Measurements from ENCODE around the gene ITPRIPL2.

Gene ITPRIPL2

GRCh38 chr16:19123535-19124178 is 9.9 kb downstream of the ITPRIPL2 start:
- no peaks in the 10 kb centered on the region for H3K36me3 ChIP-seq (ENCODE audit: control insufficient read depth, insufficient read depth, low read length)
- H3K4me3 ChIP-seq (ENCODE audit: insufficient read depth, low read depth, low read length, poor library complexity, severe bottlenecking) = no peak overlapping the region
- no peaks in the 10 kb centered on the region for H3K27me3 ChIP-seq (replicated peaks; ENCODE audit: control insufficient read depth, insufficient read depth, low read length, poor library complexity, severe bottlenecking)
- no peaks in the 10 kb centered on the region for H3K9me3 ChIP-seq (ENCODE audit: control insufficient read depth, low read length)
- no peak for DNase-seq
- H3K27ac ChIP-seq (ENCODE audit: insufficient read depth, low read length, poor library complexity, severe bottlenecking) = no peak overlapping the region
- no peaks in the 10 kb centered on the region for H3K4me1 ChIP-seq (ENCODE audit: control insufficient read depth, insufficient read depth, low read length, poor library complexity, severe bottlenecking)

- Histone ChIP-seq H3K27me3 (replicated peaks; ENCODE audit: control insufficient read depth, insufficient read depth, low read length, poor library complexity, severe bottlenecking) (no peaks in the 10 kb centered on the region), H3K27ac (ENCODE audit: insufficient read depth, low read length, poor library complexity, severe bottlenecking) (no peak overlapping the region), H3K4me3 (ENCODE audit: insufficient read depth, low read depth, low read length, poor library complexity, severe bottlenecking) (no peak overlapping the region), H3K36me3 (ENCODE audit: control insufficient read depth, insufficient read depth, low read length) (no peaks in the 10 kb centered on the region), H3K4me1 (ENCODE audit: control insufficient read depth, insufficient read depth, low read length, poor library complexity, severe bottlenecking) (no peaks in the 10 kb centered on the region), H3K9me3 (ENCODE audit: control insufficient read depth, low read length) (no peaks in the 10 kb centered on the region)
- no peak for DNase-seq
Measured at GRCh38 chr16:19126300-19126699, 12.5 kb downstream of the ITPRIPL2 start.

GRCh38 chr16:19127205-19127604 is 13.4 kb downstream of the ITPRIPL2 start:
- Histone ChIP-seq H3K4me3 (ENCODE audit: insufficient read depth, low read depth, low read length, poor library complexity, severe bottlenecking) (no peak overlapping the region), H3K27ac (ENCODE audit: insufficient read depth, low read length, poor library complexity, severe bottlenecking) (no peak overlapping the region), H3K27me3 (replicated peaks; ENCODE audit: control insufficient read depth, insufficient read depth, low read length, poor library complexity, severe bottlenecking) (no peaks in the 10 kb centered on the region), H3K36me3 (ENCODE audit: control insufficient read depth, insufficient read depth, low read length) (no peaks in the 10 kb centered on the region), H3K9me3 (ENCODE audit: control insufficient read depth, low read length) (no peaks in the 10 kb centered on the region), H3K4me1 (ENCODE audit: control insufficient read depth, insufficient read depth, low read length, poor library complexity, severe bottlenecking) (no peaks in the 10 kb centered on the region)
- no peak for DNase-seq

- Histone ChIP-seq H3K27me3 (replicated peaks; ENCODE audit: control insufficient read depth, insufficient read depth, low read length, poor library complexity, severe bottlenecking) (no peaks in the 10 kb centered on the region), H3K4me3 (ENCODE audit: insufficient read depth, low read depth, low read length, poor library complexity, severe bottlenecking) (no peak overlapping the region), H3K36me3 (ENCODE audit: control insufficient read depth, insufficient read depth, low read length) (no peaks in the 10 kb centered on the region), H3K4me1 (ENCODE audit: control insufficient read depth, insufficient read depth, low read length, poor library complexity, severe bottlenecking) (no peaks in the 10 kb centered on the region), H3K27ac (ENCODE audit: insufficient read depth, low read length, poor library complexity, severe bottlenecking) (no peak overlapping the region), H3K9me3 (ENCODE audit: control insufficient read depth, low read length) (no peaks in the 10 kb centered on the region)
- no peak for DNase-seq
Measured at GRCh38 chr16:19127674-19128131, 13.9 kb downstream of the ITPRIPL2 start.

GRCh38 chr16:19128454-19129200 is 14.9 kb downstream of the ITPRIPL2 start:
- Histone ChIP-seq H3K36me3 (ENCODE audit: control insufficient read depth, insufficient read depth, low read length) (no peaks in the 10 kb centered on the region), H3K4me1 (ENCODE audit: control insufficient read depth, insufficient read depth, low read length, poor library complexity, severe bottlenecking) (no peaks in the 10 kb centered on the region), H3K9me3 (ENCODE audit: control insufficient read depth, low read length) (no peaks in the 10 kb centered on the region), H3K27me3 (replicated peaks; ENCODE audit: control insufficient read depth, insufficient read depth, low read length, poor library complexity, severe bottlenecking) (no peaks in the 10 kb centered on the region), H3K4me3 (ENCODE audit: insufficient read depth, low read depth, low read length, poor library complexity, severe bottlenecking) (no peak overlapping the region), H3K27ac (ENCODE audit: insufficient read depth, low read length, poor library complexity, severe bottlenecking) (no peak overlapping the region)
- no peak for DNase-seq

- no peak for DNase-seq
- H3K4me3 ChIP-seq (ENCODE audit: insufficient read depth, low read depth, low read length, poor library complexity, severe bottlenecking) = no peak overlapping the region
- H3K4me1 ChIP-seq (ENCODE audit: control insufficient read depth, insufficient read depth, low read length, poor library complexity, severe bottlenecking) = no peaks in the 10 kb centered on the region
- H3K9me3 ChIP-seq (ENCODE audit: control insufficient read depth, low read length) = no peaks in the 10 kb centered on the region
- H3K27me3 ChIP-seq (replicated peaks; ENCODE audit: control insufficient read depth, insufficient read depth, low read length, poor library complexity, severe bottlenecking) = no peaks in the 10 kb centered on the region
- no peak overlapping the region for H3K27ac ChIP-seq (ENCODE audit: insufficient read depth, low read length, poor library complexity, severe bottlenecking)
- H3K36me3 ChIP-seq (ENCODE audit: control insufficient read depth, insufficient read depth, low read length) = no peaks in the 10 kb centered on the region
Measured at GRCh38 chr16:19130385-19130784, 16.6 kb downstream of the ITPRIPL2 start.

GRCh38 chr16:19130852-19131824 is 17.4 kb downstream of the ITPRIPL2 start:
- Histone ChIP-seq H3K9me3 (ENCODE audit: control insufficient read depth, low read length) (no peaks in the 10 kb centered on the region), H3K27me3 (replicated peaks; ENCODE audit: control insufficient read depth, insufficient read depth, low read length, poor library complexity, severe bottlenecking) (no peaks in the 10 kb centered on the region), H3K4me3 (ENCODE audit: insufficient read depth, low read depth, low read length, poor library complexity, severe bottlenecking) (no peak overlapping the region), H3K36me3 (ENCODE audit: control insufficient read depth, insufficient read depth, low read length) (no peaks in the 10 kb centered on the region), H3K4me1 (ENCODE audit: control insufficient read depth, insufficient read depth, low read length, poor library complexity, severe bottlenecking) (no peaks in the 10 kb centered on the region), H3K27ac (ENCODE audit: insufficient read depth, low read length, poor library complexity, severe bottlenecking) (no peak overlapping the region)
- no peak for DNase-seq

- H3K4me1 ChIP-seq (ENCODE audit: control insufficient read depth, insufficient read depth, low read length, poor library complexity, severe bottlenecking) = no peaks in the 10 kb centered on the region
- no peak for DNase-seq
Measured at GRCh38 chr16:19131825-19132218, 18.1 kb downstream of the ITPRIPL2 start.

GRCh38 chr16:19132255-19132654 is 18.5 kb downstream of the ITPRIPL2 start:
- H3K27me3 ChIP-seq (replicated peaks; ENCODE audit: control insufficient read depth, insufficient read depth, low read length, poor library complexity, severe bottlenecking) = no peaks in the 10 kb centered on the region
- no peaks in the 10 kb centered on the region for H3K9me3 ChIP-seq (ENCODE audit: control insufficient read depth, low read length)
- H3K4me3 ChIP-seq (ENCODE audit: insufficient read depth, low read depth, low read length, poor library complexity, severe bottlenecking) = no peak overlapping the region
- no peak overlapping the region for H3K27ac ChIP-seq (ENCODE audit: insufficient read depth, low read length, poor library complexity, severe bottlenecking)
- no peaks in the 10 kb centered on the region for H3K4me1 ChIP-seq (ENCODE audit: control insufficient read depth, insufficient read depth, low read length, poor library complexity, severe bottlenecking)
- no peaks in the 10 kb centered on the region for H3K36me3 ChIP-seq (ENCODE audit: control insufficient read depth, insufficient read depth, low read length)
- DNase-seq = no peak

More at GRCh38 chr16:19131825-19132218, 18.1 kb downstream of the ITPRIPL2 start:
- Histone ChIP-seq H3K27me3 (replicated peaks; ENCODE audit: control insufficient read depth, insufficient read depth, low read length, poor library complexity, severe bottlenecking) (no peaks in the 10 kb centered on the region), H3K36me3 (ENCODE audit: control insufficient read depth, insufficient read depth, low read length) (no peaks in the 10 kb centered on the region), H3K27ac (ENCODE audit: insufficient read depth, low read length, poor library complexity, severe bottlenecking) (no peak overlapping the region), H3K9me3 (ENCODE audit: control insufficient read depth, low read length) (no peaks in the 10 kb centered on the region), H3K4me3 (ENCODE audit: insufficient read depth, low read depth, low read length, poor library complexity, severe bottlenecking) (no peak overlapping the region)

All from effector memory CD4-positive, alpha-beta T cell (primary cell).